GM18526 (cell line): Measurements from ENCODE around the gene TM2D1.
A peak's percentile ranks its signal among the peaks of the same experiment; 100 is the strongest.

Experiments used
- POLR2A ChIP-seq: IDR thresholded peaks from 3 replicates; pipeline ENCODE4 v1.6.1; 2011; ENCODE audit not compliant: insufficient read length; ENCODE audit errors: extremely low read depth

TM2D1 gene

GRCh38 chr1:61724813-61725694 lies at the start of gene TM2D1:
TM2D1 (minus strand) TSS chr1:61725141; CDS start chr1:61725120, 21 bp downstream.
- peak; percentile 99 for TF ChIP-seq POLR2A

GRCh38 chr1:61770131-61770530 lies 45.2 kb upstream of the TM2D1 start:
- TF ChIP-seq POLR2A = no peak

- TF ChIP-seq POLR2A = no peak
Observed at GRCh38 chr1:61757950-61758349, 33.0 kb upstream of the TM2D1 start.

DNA sequence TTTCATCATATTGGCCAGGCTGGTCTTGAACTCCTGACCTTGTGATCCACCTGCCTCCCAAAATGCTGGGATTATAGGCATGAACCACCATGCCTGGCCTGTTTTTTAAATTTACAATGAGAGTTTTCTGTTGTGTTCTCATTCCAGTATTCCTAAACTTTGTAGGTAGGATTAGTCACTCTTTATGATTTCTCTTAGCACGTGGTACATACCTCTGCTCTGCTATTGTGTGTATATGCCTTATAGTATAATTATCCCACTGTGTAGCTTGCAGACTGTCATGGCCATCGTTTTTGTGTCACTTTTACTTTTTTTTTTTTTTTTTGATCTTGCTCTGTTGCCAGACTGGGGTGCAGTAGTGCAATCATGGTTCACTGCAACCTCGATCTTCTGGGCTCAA lies 31.8 kb upstream of the TM2D1 start:
- no peak for TF ChIP-seq POLR2A

DNA sequence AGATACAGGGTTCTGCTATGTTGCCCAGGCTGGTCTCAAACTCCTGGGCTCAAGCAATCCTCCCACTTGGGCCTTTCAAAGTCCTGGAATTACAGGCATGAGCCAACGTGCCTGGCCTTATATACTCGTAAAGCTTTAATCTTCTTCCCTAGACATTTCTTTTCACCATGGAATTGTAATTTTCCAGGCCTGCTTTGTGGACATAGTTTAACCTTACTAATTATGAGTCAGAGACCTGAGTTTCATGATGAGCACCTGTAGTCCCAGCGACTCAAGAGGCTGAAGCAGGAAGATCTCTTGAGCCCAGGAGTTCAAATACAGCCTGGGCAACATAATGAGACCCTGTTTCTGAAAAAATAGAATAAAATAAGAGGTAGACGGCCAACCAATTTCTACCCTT lies 29.6 kb upstream of the TM2D1 start:
- TF ChIP-seq POLR2A = no peak

GRCh38 chr1:61753998-61754508 lies 29.1 kb upstream of the TM2D1 start:
- TF ChIP-seq POLR2A = no peak

DNA sequence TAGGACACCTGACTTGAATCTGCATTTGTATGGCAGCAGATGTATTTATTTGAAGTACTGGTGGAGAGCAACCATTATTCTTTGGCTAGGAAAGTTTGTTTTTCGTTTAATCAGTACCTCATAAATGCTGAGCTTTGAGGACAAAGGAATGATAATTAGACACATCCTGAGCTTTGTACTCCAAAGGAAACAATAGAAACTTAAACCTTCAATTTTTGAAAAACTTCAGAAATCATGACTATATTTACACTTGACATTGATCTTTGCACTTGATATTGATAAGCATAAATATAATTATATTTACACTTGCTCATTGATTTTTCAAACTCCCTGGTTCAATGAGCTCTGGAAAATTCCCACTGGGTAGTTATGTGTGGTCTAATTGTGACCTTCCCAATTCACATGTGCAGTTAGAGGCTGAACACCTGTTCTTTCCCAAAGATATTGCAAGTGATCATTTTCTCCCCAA lies 28.0 kb upstream of the TM2D1 start:
- TF ChIP-seq POLR2A = no peak

DNA sequence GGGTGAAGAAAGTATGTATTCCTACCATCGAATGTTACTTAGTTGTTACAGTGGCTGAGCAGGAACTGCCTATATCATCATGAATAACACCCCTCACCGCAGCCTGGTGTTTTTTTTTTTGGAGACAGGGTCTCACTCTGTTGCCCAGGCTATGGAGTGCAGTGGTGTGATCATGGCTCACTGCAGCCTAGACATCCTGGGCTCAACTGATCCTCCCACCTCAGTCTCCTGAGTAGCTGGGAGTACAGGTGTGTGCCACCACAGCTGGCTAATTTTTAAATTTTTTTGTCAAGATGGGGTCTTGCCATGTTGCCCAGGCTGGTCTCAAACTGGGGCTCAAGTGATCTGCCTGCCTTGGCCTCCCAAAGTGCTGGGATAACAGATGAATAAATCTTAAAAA lies 24.6 kb upstream of the TM2D1 start:
- no peak for TF ChIP-seq POLR2A

DNA sequence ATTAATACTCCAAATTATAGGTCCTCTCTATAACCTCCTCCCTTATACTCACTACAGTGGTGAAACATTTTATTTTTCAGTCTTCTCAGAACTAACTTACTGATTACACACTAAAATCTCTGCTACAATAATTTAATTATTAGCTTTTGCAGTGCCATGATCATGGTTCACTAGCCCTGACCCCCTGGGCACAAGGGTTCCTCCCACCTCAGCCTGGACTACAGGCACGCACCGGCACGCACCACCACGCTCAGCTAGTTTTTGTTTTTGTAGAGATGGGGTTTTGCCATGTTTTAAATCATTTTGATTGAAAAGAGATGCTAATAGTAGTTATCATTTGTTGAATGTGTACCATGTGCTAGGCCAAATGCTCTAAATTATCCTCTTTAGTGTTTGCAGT lies 23.6 kb upstream of the TM2D1 start:
- TF ChIP-seq POLR2A = no peak

DNA sequence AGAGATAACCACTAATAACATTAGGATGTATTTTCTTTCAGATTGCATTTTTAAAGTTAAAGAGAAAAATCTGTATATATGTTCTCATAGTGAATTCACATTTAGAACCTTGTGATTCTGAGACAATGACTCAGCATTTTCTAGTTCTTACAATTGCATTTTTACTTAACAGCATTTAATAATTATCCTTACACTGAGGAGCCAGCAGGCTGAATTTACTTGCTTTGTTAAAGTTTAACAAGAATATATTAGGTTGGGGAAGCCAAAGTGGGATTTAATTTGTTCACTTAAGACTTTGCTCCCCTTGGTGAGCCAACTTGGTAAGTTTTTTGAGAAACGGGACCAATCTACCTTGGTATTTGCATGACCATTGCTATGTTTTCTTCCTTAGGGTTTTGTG lies 21.9 kb upstream of the TM2D1 start:
- TF ChIP-seq POLR2A = no peak

DNA sequence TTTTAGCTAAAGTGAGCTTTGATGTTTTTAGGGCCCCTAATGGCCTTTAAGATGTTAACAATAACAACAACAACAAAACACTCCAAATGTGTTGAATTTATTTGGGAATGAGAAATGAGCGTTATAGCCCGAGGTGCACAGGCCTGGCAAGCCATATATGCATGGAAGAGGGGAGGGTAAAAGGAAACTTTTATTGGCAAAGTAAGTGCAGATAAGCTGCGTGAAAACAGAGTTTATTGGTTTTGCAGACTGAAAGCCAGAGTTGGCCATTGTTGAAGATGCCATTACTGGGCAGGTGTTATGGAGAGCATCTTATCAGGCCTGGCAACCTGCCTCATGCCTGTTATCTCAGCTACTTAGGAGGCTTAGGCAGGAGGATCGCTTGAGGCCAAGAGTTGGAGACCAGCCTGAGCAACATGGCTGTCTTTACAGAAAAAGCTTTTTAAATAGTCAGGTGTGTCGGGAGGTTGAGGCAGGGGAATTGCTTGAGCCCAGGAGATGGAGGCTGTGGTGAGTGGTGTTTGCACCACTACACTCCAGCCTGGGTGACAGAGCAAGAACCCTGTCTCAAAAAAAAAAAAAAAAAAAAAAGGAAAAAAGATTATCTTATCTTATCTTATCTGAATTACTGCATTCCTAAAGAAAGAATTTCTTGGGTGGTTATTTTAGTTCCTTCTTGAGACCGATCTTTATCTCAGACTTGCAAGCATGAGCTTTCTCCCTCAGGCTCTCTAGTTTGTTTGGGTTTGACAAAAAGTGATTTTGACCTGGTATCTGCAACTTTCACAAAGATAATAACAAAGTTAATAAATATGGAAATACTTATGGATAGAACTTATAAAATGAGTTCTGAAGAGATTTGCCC lies 19.0 kb upstream of the TM2D1 start:
- TF ChIP-seq POLR2A = no peak

DNA sequence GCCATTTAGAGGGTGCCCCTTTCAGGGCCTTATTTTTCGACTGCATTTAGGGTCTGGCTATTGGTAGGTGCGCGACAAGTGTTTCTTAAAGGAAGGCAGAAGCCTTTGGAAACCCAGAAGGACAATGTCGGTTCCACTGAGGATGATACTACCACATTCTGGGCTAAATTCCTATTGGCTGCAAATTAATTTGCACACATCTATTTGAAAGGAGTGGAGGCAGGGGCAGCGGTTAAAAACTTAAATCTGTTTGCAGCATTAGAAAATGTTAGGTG lies 18.4 kb upstream of the TM2D1 start:
- TF ChIP-seq POLR2A = no peak

GRCh38 chr1:61742620-61743430 lies 17.9 kb upstream of the TM2D1 start:
- TF ChIP-seq POLR2A = peak; percentile 23

DNA sequence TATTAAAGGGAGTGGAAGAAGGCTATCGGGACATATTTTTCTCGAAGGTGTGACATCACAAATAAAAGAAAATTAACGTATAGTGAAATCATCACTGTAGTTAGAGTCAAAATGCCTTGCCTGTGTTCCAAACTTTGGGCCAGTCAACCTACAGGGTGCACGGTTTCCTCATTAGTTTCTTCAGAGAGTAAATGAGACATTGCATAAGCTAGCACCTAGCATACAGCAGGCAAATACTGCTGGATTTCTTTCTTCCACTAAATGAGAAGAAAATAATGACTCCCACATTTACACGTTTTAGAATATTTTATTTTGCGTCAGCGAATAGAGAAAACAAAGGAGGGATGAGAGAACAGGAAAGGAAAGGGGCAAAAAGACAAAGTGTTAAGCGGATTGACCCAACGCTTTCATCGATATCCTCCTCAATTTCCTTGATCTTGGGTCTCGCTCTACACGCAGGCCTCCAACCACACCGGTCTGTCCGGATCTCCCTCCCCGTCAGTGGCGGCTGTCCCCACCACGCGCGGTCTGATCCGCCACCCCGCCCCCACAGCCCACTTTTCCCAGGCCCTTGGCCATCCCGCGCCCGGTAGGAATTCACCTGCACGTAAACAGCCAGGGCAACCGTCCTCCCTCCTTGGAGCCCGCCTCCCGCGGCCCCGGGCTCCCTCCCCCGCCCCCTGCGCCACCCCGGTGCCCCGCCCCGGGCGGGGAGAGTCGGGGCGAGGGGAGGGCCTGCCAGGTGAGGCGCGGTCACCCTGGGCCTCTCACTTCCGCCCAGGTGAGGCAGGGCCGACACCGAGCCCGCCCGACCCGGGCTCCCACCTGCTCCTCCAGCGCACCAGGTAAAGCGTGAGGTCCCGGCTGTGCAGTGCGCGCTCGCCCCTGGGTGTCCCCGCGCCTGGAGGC lies 17.0 kb upstream of the TM2D1 start, which contains the start of gene PATJ:
PATJ (plus strand) TSS at position 770 of the 909 bp plus-strand sequence. CDS start 20,413 bp downstream, outside the sequence.
- TF ChIP-seq POLR2A = peak; percentile 34
